ENCODE results near the gene HSPA4L.

DNA sequence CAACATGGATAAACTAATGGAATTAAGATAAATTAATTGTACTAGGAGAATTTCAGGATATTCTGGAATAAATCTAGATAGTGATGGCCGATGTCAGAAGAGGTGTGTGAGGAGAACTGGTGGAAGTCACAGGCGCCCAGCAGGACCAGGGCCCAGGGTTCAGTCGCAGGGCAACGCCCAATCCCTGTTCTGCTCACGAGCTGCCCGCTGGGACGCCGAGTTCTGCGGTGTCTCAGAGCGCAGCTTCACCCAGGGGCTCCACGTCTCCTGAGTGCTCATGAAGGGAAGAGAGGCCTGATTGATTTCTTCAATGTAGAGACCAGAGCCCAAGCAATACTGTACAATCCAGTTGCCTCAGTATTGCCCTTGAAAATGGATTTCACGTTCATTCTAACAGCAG is 1.5 kb upstream of the HSPA4L start:
- TF ChIP-seq GATA2 (IDR thresholded peaks at IDR 0.05; ENCODE audit: low read depth, low read length) (no peak), GATA3 (IDR thresholded peaks at IDR 0.05; ENCODE audit: low read depth, low read length) (no peak)

Data from SH-SY5Y (cell line).